HG03064 (cell line): ENCODE results near the gene SORT1.

Experiments used
- ATAC-seq: cut with Tn5 transposase; IDR thresholded peaks from one replicate; pipeline ENCODE4 v1.9.1; 2021; ENCODE audit warnings: low read depth; ENCODE audit not compliant: unreplicated experiment

Gene SORT1

GRCh38 chr1:109263597-109264378 lies 133.9 kb downstream of the SORT1 start:
- peak; percentile 58 for ATAC-seq

DNA sequence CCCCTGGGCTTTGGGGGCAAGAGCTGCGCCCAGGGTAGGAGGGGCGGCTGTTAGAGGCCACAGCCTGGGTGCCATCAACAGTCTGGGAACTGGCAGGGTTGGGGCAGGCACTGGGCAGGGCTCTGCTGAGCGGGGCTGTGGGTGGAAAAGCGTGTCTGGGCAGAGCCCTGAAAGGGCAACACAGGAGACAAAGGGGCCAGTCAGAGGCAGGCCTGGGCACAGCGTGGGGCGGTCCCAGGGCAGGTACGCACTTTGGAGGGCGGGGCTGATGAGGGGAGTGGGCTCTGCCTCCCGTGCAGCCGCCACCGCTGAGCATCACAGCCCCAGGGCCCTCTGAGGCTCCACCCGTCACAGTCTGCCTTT lies 134.5 kb downstream of the SORT1 start:
- ATAC-seq, result no peak

GRCh38 chr1:109262231-109263055 lies 135.3 kb downstream of the SORT1 start:
- ATAC-seq, result no peak

DNA sequence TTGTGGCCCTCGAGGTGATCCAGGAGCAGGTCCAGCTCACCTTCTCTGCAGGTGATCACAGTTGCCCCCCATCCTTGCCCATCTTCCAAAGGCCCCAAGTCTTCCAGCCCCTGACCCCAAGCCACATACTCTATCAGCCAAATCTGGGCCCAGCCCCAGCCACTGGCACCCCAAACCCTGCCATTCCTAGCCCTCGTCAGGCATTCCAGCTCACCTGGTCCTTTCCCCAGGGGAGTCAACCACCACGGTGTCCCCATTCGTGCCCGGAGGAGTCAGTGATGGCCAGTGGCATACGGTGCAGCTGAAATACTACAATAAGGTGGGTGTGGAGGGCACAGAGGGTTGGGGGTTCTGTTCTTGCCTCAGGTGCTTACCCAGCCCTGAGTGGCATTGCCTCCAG lies 136.1 kb downstream of the SORT1 start:
- ATAC-seq, result no peak

DNA sequence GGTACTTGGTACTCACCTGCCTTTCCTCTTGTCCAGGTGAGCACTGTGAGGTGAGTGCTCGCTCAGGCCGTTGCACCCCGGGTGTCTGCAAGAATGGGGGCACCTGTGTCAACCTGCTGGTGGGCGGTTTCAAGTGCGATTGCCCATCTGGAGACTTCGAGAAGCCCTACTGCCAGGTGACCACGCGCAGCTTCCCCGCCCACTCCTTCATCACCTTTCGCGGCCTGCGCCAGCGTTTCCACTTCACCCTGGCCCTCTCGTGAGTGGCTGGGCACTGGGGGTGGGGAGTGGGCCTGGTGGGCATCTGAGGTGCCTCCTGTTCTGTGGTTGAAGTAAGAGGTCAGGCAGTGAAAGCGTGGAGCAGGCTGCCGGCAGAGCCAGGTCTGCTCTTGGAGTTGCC lies 136.7 kb downstream of the SORT1 start:
- no peak for ATAC-seq

DNA sequence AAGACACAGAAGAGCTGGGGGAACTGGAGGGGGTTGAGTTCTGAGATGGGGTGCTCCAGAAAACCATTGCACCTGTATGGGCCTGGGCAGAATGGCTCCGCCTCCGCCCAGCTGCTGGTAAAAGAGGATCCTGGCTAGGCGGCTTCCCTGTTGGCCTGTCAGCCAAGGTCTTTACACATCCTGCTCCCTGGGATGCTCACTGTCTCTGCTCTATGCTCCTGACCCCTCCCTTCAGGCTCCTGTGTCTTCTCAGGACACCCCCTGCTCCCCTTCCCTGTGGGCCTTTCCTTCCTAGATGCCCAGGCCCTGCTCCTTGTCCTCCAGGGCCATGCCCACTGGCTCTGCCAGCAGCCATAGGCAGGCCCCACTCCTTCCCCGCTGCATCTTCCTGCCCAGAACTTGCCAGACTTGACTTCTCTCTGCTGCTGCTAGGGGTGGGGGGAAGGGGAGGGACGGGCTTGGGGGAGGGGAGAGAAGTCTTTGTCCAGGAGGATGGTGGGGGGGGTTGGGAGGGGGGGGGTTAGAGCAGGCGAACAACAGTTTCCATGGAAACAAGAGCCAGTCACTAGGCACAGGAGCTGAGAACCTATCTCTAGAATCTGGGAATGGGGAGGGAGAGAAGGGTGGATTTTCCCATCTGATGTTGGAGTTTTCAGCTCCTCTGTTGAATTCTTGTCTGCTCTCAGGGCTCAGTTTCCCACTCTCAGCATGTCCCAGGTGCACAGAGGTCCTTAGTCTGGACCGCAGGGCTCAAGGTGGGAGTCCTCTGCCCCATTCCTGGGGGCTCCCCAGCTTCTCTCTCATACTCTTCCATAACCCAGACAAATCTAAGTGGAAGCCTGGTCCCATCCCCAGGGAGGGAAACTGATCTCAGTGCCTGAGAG lies 137.8 kb downstream of the SORT1 start:
- no peak for ATAC-seq
